T-helper 1 cell treated with Interleukin-12 subunit alpha and Interleukin-12 subunit beta and Interleukin-4 antibody, amounts not matched to agents 30 μg/mL and 1 μg/mL, for 36 hours (primary cell): ENCODE results near the gene HUS1.
"Not testable (repeated sequence)": the region's sequence is repeated elsewhere in the genome, so short reads cannot be mapped to it uniquely, and the experiment has no call there.

Experiments used
- H3K27ac Mint-ChIP-seq: one replicate; pipeline ENCODE4 v1.8.0; 2021; ENCODE audit warnings: mild to moderate bottlenecking, mixed read lengths
- H3K27me3 Mint-ChIP-seq: one replicate; pipeline ENCODE4 v1.8.0; 2021; ENCODE audit warnings: low read depth, mixed read lengths
- H3K36me3 Mint-ChIP-seq: one replicate; pipeline ENCODE4 v1.8.0; 2021; ENCODE audit warnings: low read depth, mixed read lengths
- H3K4me1 Mint-ChIP-seq: one replicate; pipeline ENCODE4 v1.8.0; 2021; ENCODE audit warnings: low read depth, mixed read lengths
- H3K4me3 Mint-ChIP-seq: one replicate; pipeline ENCODE4 v1.8.0; 2021; ENCODE audit warnings: mild to moderate bottlenecking, moderate library complexity, mixed read lengths
- H3K9me3 Mint-ChIP-seq: one replicate; pipeline ENCODE4 v1.8.0; 2021; ENCODE audit warnings: mixed read lengths

HUS1 gene

DNA sequence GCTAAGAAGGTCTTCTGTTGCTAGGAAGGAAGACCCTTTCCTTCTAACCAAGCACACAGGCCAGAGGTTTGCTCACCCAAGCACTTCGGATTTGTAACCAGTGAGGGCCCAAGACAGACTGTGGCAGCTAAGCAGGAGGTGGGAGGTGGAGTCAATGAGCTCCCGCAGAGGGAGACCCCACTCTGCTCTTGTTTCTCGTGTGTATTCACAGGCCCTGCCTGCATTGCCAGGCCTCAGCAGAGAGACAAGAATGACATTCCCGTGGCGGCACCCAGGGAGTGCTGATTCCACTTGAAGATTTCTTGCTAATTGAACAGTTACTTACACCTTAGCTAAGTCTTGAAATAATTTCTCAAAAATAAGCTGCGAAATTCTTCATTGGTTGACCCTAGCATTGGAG is 44.6 kb downstream of the HUS1 start:
- Mint-ChIP-seq H3K36me3 (no peaks in the 10 kb centered on the region), H3K4me1 (peaks cover 8% of the 10 kb centered on the region), H3K9me3 (no peaks in the 10 kb centered on the region), H3K4me3 (no peak overlapping the region), H3K27ac (no peak overlapping the region), H3K27me3 (peaks cover 3% of the 10 kb centered on the region)

- H3K27ac Mint-ChIP-seq = no peak overlapping the region
- H3K4me1 Mint-ChIP-seq = peaks cover 8% of the 10 kb centered on the region
Measured at GRCh38 chr7:47933215-47933614, 46.2 kb downstream of the HUS1 start.

DNA sequence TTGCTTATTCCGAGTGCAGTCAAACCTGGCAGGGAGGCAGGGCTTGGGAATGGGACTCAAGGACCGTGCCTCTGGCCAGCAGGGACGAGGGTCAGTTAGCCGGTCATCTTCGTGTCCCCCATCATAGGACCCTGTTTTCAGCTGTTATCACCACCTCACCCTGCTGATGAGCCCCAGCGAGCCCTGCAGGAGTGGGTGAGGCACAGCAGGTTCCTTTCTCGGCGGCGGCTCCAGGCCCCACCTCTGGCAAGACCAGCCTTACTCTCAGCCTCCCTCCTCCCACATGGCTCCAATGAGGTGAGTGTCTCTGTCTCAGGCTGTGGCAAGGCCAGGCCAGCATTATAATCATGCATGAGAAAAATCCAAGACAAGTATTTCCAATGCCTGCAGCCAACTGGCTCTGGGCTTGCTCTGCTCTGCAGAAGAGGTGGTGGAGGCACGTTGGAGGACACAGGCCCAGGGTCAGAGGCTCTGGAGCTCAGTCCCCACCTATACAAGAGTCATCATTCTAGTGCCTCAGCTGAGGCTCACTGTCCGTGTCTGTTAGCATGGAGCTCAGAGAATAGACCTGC is 46.9 kb downstream of the HUS1 start:
- Mint-ChIP-seq H3K4me3 (no peak overlapping the region), H3K27ac (no peak overlapping the region), H3K27me3 (peaks cover 3% of the 10 kb centered on the region), H3K36me3 (no peaks in the 10 kb centered on the region), H3K4me1 (peaks cover 4% of the 10 kb centered on the region), H3K9me3 (no peaks in the 10 kb centered on the region)

More at GRCh38 chr7:47933215-47933614, 46.2 kb downstream of the HUS1 start:
- Mint-ChIP-seq H3K9me3 (no peaks in the 10 kb centered on the region), H3K4me3 (no peak overlapping the region), H3K36me3 (no peaks in the 10 kb centered on the region), H3K27me3 (peaks cover 3% of the 10 kb centered on the region)

GRCh38 chr7:47932016-47932415 is 47.4 kb downstream of the HUS1 start:
- H3K36me3 Mint-ChIP-seq = no peaks in the 10 kb centered on the region
- H3K27me3 Mint-ChIP-seq = peaks cover 3% of the 10 kb centered on the region
- H3K27ac Mint-ChIP-seq = no peak overlapping the region
- no peaks in the 10 kb centered on the region for H3K9me3 Mint-ChIP-seq
- no peaks in the 10 kb centered on the region for H3K4me1 Mint-ChIP-seq
- no peak overlapping the region for H3K4me3 Mint-ChIP-seq

DNA sequence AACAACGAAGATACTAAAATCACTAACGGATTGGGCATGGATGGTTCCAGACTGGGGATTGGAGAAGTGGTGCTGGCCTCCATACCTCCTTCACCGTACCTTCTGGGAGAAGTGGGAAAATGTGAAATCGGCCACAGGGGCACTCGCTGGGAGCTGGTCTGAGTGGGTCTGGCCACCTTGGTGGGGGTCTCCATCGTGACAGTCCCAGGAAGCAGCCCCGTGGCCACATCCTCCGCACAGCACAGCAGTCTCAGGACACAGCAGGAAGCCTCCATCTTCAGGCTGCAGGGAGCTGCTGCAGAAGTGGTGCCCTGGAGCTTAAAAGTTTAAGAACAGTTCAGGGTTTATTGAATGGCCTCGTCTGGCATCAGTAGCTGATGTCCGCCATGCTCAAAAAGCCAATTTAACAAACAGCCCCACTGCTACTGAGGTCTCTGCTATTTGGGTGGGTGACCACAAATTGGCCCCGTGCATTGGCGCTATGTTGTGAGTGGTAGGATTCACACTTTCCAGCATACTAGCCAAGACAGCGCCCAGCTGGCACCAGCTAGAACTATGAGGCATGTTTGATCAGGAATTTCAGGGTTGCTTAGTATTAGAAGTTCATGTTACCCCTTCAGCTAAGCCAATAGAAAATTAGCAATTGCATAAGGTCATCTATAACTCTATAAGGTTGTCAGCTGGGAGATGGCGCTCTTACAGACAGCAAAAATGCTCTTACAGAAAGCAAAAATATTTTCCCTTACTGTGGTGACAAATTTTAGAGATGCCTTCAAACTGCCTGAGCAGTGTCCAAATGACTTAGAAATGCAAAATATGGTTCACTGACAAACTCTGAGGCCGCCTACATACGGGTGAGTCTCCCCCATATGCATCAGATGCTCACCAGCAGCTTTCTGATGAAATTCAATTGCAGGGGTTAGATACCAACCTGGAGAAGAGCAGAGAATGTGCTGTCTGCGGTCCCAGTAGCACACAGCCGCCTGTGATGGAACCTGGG is 48.1 kb downstream of the HUS1 start:
- Mint-ChIP-seq H3K27me3 (peaks cover 3% of the 10 kb centered on the region), H3K4me1 (no peaks in the 10 kb centered on the region), H3K27ac (no peak overlapping the region), H3K9me3 (no peaks in the 10 kb centered on the region), H3K4me3 (no peak overlapping the region), H3K36me3 (no peaks in the 10 kb centered on the region)

- no peak overlapping the region for H3K27ac Mint-ChIP-seq
- H3K4me3 Mint-ChIP-seq = no peak overlapping the region
- no peaks in the 10 kb centered on the region for H3K4me1 Mint-ChIP-seq
- H3K36me3 Mint-ChIP-seq = no peaks in the 10 kb centered on the region
- no peaks in the 10 kb centered on the region for H3K9me3 Mint-ChIP-seq
- no peaks in the 10 kb centered on the region for H3K27me3 Mint-ChIP-seq
Measured at GRCh38 chr7:47924266-47924665, 55.1 kb downstream of the HUS1 start.

GRCh38 chr7:47923081-47923875 is 56.1 kb downstream of the HUS1 start:
- not testable (repeated sequence) for H3K4me1 Mint-ChIP-seq, H3K4me3 Mint-ChIP-seq, H3K36me3 Mint-ChIP-seq, H3K9me3 Mint-ChIP-seq, H3K27ac Mint-ChIP-seq, H3K27me3 Mint-ChIP-seq

DNA sequence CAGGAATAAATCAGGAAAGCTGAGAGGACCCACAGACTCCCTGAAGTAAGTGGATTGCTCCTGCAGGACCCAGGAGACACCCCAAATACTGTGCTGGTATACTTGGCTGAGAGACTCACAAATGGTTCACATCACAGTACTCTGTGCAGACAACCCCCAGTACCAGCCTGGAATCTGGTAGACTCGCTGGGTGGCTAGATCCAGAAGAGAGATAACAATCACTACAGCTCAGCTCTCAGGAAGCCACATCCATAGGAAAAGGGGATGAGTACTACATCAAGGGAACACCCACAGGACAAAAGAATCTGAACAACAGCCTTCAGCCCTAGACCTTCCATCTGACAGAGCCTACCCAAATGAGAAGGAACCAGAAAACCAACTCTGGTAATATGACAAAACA is 62.9 kb downstream of the HUS1 start:
- H3K4me3 Mint-ChIP-seq, H3K36me3 Mint-ChIP-seq, H3K9me3 Mint-ChIP-seq, H3K27ac Mint-ChIP-seq, H3K4me1 Mint-ChIP-seq: not testable (repeated sequence)
- peaks cover 18% of the 10 kb centered on the region for H3K27me3 Mint-ChIP-seq

GRCh38 chr7:47915616-47915976 is 63.8 kb downstream of the HUS1 start:
- H3K4me3 Mint-ChIP-seq = no peak overlapping the region
- peaks cover 18% of the 10 kb centered on the region for H3K27me3 Mint-ChIP-seq
- H3K27ac Mint-ChIP-seq = no peak overlapping the region
- H3K4me1 Mint-ChIP-seq = no peaks in the 10 kb centered on the region
- no peaks in the 10 kb centered on the region for H3K9me3 Mint-ChIP-seq
- no peaks in the 10 kb centered on the region for H3K36me3 Mint-ChIP-seq

GRCh38 chr7:47914717-47915615 is 64.4 kb downstream of the HUS1 start:
- Mint-ChIP-seq H3K9me3 (no peaks in the 10 kb centered on the region), H3K4me3 (no peak overlapping the region), H3K27me3 (peaks cover 18% of the 10 kb centered on the region), H3K27ac (no peak overlapping the region), H3K36me3 (no peaks in the 10 kb centered on the region), H3K4me1 (no peaks in the 10 kb centered on the region)
